Activated CD8-positive, alpha-beta memory T cell treated with anti-CD3 and anti-CD28 coated beads for 36 hours (primary cell): ENCODE measurements around the gene MAGEA2. TPM values are rescaled to one million over a fixed set of nuclear protein-coding genes. Genes with fewer than 3 reads are reported as not detected.
"Not testable (repeated sequence)": the region's sequence is repeated elsewhere in the genome, so short reads cannot be mapped to it uniquely, and the experiment has no call there.

Experiments used
- CTCF ChIA-PET: fragments of 350-600 bp; sonication (Branson Sonifier 250); formaldehyde crosslinking; loops from one replicate; lab custom pipeline; 2021; ENCODE audit warnings: antibody characterized with exemption; lab: Charles Lee
- POLR2A ChIA-PET: fragments of 350-600 bp; sonication (Branson Sonifier 250); formaldehyde crosslinking; loops from one replicate; lab custom pipeline; 2021; ENCODE audit warnings: antibody characterized with exemption; lab: Charles Lee
- total RNA-seq, 2 experiments: library from RNA; stranded (reverse); gene quantifications; one replicate each; pipeline ENCODE4 v1.2.3, GENCODE V29; 2021

Gene MAGEA2
- not detected for total RNA-seq

GRCh38 chrX:152753686-152754650 lies at the start of gene MAGEA2:
Gene MAGEA2, minus strand, starts transcription at chrX:152753842. Its CDS starts 2,479 bp downstream, at chrX:152751363.
- CTCF ChIA-PET, POLR2A ChIA-PET: not testable (repeated sequence)

- POLR2A ChIA-PET: no interaction called here
- CTCF ChIA-PET: no interaction called here
Observed at GRCh38 chrX:152798945-152799344, 45.3 kb upstream of the MAGEA2 start.

GRCh38 chrX:152787062-152787461 lies 33.4 kb upstream of the MAGEA2 start:
- CTCF ChIA-PET, POLR2A ChIA-PET: not testable (repeated sequence)

- POLR2A ChIA-PET, CTCF ChIA-PET: not testable (repeated sequence)
Observed at GRCh38 chrX:152769549-152770289, 16.1 kb upstream of the MAGEA2 start, which contains the start of gene MAGEA6. Gene MAGEA6, minus strand, starts transcription at chrX:152769689. Its CDS starts 2,039 bp downstream, at chrX:152767650.

- POLR2A ChIA-PET, CTCF ChIA-PET: not testable (repeated sequence)
Observed at GRCh38 chrX:152766562-152766961, 12.9 kb upstream of the MAGEA2 start.

- CTCF ChIA-PET, POLR2A ChIA-PET: not testable (repeated sequence)
Observed at GRCh38 chrX:152761582-152761981, 7.9 kb upstream of the MAGEA2 start.

- POLR2A ChIA-PET, CTCF ChIA-PET: not testable (repeated sequence)
Observed at GRCh38 chrX:152759544-152759943, 5.9 kb upstream of the MAGEA2 start.

- POLR2A ChIA-PET, CTCF ChIA-PET: not testable (repeated sequence)
Observed at GRCh38 chrX:152758918-152759317, 5.3 kb upstream of the MAGEA2 start, which contains the start of gene CSAG3. Gene CSAG3, plus strand, starts transcription at chrX:152759218.

GRCh38 chrX:152754871-152755270 lies 1.2 kb upstream of the MAGEA2 start:
- POLR2A ChIA-PET: not testable (repeated sequence)

GRCh38 chrX:152738560-152738959 lies 15.1 kb downstream of the MAGEA2 start:
- ChIA-PET POLR2A (no interaction called here), CTCF (no interaction called here)

More at GRCh38 chrX:152754871-152755270, 1.2 kb upstream of the MAGEA2 start:
- CTCF ChIA-PET: not testable (repeated sequence)

GRCh38 chrX:152736528-152736927 lies 17.1 kb downstream of the MAGEA2 start:
- POLR2A ChIA-PET, CTCF ChIA-PET: not testable (repeated sequence)

- CTCF ChIA-PET: no interaction called here
- POLR2A ChIA-PET: no interaction called here
Observed at GRCh38 chrX:152735860-152736511, 17.7 kb downstream of the MAGEA2 start.

GRCh38 chrX:152735101-152735500 lies 18.5 kb downstream of the MAGEA2 start:
- CTCF ChIA-PET: no interaction called here
- POLR2A ChIA-PET: no interaction called here

- CTCF ChIA-PET, POLR2A ChIA-PET: not testable (repeated sequence)
Observed at GRCh38 chrX:152734143-152734858, 19.3 kb downstream of the MAGEA2 start.

GRCh38 chrX:152733261-152733975 lies 20.2 kb downstream of the MAGEA2 start, which contains the start of the genes CSAG1 and MAGEA12:
Gene CSAG1, minus strand, starts transcription at chrX:152733721. Its CDS starts 1,261 bp downstream, at chrX:152732460.
Gene MAGEA12, plus strand, starts transcription at chrX:152733757. Its CDS starts 2,405 bp downstream, at chrX:152736162.
- CTCF ChIA-PET: no interaction called here
- POLR2A ChIA-PET: no interaction called here

- ChIA-PET CTCF (no interaction called here), POLR2A (no interaction called here)
Observed at GRCh38 chrX:152725409-152725808, 28.2 kb downstream of the MAGEA2 start.

GRCh38 chrX:152713815-152714787 lies 39.5 kb downstream of the MAGEA2 start, which contains the start of gene MAGEA2B:
Gene MAGEA2B, plus strand, starts transcription at chrX:152714628. Its CDS starts 2,479 bp downstream, at chrX:152717107.
- POLR2A ChIA-PET, CTCF ChIA-PET: not testable (repeated sequence)
